Coronary artery (tissue), 2 donors: ENCODE results near the gene IDS.

Source experiments
- DNase-seq: peaks from one replicate; pipeline ENCODE4 v3.0.0-alpha.2; 2017; ENCODE audit warnings: low spot score
- H3K27ac ChIP-seq, 2 donors: fragments of 200-600 bp; sonication (generic); one replicate each; pipeline ENCODE4 v1.5.1; 2016 to 2019
- H3K4me3 ChIP-seq: fragments of 200-600 bp; sonication (generic); 2 replicates; pipeline ENCODE4 v1.5.1; 2016; ENCODE audit warnings: mild to moderate bottlenecking, moderate library complexity
- TF ChIP-seq, protein P1 (sequence below): fragments of 200-600 bp; sonication (generic); IDR thresholded peaks from one replicate; pipeline ENCODE4 v1.5.1; 2019; ENCODE audit warnings: antibody characterized with exemption

The IDS gene

DNA sequence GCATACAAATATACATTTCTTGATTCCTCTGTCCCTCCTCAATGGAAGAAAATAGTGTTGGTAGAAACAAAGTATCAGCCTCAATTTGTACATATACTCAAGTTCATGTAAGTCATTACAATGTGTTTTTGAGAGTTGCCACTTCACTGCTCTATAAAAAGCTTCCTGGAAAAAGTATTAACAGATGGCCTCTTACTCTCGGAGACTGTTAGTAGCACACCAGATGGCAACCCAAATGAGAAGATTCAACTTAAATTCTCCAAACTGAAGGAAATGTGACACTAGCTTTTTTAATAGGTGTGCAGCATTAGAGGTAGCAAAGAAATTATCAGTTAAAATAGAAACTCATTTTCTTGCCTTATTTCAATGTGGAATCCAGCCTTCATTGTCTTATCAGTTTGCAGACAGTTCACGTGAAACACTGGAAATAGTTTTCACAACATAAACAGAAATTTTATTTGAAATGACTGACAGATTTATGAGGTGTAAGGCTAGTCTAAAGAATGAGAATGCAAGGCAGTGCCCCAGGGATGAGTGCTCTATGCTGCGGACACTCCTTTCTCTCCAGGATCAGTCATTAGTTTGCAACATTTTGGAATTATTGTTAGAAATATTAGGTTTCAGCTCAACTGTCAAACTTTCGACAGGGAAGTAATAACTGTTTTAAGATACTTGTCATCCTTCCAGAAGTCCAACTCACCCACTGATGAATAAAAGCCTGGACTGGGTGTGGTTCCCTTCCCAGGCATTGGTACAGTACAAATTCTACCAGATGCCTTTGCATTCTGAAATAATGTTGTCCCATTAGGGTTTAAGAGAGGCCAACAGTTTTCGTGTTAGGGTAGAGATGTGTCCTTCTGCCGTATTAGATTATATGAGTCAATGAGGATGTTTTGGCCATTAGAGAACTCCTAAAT, 50.9 kb downstream of the IDS start:
- TF ChIP-seq, protein P1, sequence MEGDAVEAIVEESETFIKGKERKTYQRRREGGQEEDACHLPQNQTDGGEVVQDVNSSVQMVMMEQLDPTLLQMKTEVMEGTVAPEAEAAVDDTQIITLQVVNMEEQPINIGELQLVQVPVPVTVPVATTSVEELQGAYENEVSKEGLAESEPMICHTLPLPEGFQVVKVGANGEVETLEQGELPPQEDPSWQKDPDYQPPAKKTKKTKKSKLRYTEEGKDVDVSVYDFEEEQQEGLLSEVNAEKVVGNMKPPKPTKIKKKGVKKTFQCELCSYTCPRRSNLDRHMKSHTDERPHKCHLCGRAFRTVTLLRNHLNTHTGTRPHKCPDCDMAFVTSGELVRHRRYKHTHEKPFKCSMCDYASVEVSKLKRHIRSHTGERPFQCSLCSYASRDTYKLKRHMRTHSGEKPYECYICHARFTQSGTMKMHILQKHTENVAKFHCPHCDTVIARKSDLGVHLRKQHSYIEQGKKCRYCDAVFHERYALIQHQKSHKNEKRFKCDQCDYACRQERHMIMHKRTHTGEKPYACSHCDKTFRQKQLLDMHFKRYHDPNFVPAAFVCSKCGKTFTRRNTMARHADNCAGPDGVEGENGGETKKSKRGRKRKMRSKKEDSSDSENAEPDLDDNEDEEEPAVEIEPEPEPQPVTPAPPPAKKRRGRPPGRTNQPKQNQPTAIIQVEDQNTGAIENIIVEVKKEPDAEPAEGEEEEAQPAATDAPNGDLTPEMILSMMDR = no peak

DNA sequence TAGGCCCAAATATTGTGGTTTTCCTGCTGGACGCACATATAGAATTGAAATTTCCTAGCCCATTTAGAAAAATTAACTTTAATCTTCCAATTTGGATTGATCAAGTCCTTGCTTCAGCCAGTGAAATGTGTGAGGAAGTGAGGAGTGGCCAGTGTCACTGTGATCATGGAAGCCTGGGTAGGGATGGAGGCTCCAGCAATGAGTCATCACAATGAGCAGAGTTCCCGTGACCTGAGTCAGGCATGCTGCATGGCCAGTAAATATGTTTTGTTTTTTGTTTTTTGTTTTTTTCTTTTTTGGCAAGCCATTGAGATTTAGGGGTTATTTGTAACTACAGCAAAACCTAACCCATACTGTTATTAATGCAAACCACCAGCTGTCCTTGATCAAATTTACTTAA, 52.1 kb downstream of the IDS start:
- TF ChIP-seq, protein P1 = no peak
- Histone ChIP-seq H3K4me3 (no peak overlapping the region), H3K27ac (no peak overlapping the region)
- DNase-seq = no peak

More for the DNA sequence above, 50.9 kb downstream of the IDS start:
- Histone ChIP-seq H3K4me3 (no peak overlapping the region), H3K27ac (no peak overlapping the region)
- DNase-seq = no peak

DNA sequence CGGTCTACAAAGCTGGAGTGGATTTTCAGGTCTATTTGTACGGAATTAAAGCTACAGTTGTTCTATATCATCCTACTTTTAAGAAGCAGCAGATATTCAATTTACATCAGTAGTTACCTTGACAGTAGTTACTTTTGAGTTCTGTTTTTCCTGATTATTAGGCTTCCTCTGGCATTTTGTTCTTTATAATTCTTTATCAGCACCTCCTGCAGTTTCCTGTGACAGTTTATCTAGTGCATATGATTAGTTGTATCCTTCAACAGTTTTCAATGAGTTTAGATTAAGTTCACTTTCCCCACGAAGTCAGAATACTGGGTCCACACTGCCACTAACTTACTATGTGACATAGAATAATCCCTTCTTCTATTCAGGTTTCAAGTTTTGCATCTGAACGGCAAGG, 71.7 kb downstream of the IDS start:
- TF ChIP-seq, protein P1 = no peak
- H3K4me3 ChIP-seq = no peak overlapping the region
- no peak for DNase-seq
- H3K27ac ChIP-seq = no peak overlapping the region

DNA sequence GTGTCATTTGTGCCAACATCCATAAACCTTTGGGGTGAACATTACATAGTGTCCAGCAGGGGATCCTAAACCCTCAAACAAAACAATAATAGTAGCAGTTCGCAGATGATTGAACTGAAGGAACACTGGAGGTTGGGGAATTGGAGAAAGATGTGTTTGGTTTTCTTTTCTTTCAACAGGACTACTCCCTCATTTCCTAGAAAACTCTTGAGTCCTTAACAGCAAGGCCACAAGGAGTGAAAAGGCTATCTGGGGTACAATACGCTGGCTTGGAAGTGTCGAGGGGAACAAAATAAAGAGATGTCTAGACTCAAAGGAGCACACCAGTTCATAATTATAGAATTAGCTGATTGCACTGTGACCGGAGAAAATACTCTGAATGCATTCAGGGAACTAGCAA, 72.1 kb downstream of the IDS start:
- no peak for DNase-seq
- TF ChIP-seq, protein P1 = no peak
- Histone ChIP-seq H3K27ac (no peak overlapping the region), H3K4me3 (no peak overlapping the region)
